NCI-H1436 (cell line): ENCODE results near the gene GTSF1L.
A peak's percentile ranks its signal among the peaks of the same experiment; 100 is the strongest.

ENCODE experiments used
- DNase-seq: peaks from one replicate; lab custom pipeline; 2025; lab: John Stamatoyannopoulos, UW

Gene GTSF1L

DNA sequence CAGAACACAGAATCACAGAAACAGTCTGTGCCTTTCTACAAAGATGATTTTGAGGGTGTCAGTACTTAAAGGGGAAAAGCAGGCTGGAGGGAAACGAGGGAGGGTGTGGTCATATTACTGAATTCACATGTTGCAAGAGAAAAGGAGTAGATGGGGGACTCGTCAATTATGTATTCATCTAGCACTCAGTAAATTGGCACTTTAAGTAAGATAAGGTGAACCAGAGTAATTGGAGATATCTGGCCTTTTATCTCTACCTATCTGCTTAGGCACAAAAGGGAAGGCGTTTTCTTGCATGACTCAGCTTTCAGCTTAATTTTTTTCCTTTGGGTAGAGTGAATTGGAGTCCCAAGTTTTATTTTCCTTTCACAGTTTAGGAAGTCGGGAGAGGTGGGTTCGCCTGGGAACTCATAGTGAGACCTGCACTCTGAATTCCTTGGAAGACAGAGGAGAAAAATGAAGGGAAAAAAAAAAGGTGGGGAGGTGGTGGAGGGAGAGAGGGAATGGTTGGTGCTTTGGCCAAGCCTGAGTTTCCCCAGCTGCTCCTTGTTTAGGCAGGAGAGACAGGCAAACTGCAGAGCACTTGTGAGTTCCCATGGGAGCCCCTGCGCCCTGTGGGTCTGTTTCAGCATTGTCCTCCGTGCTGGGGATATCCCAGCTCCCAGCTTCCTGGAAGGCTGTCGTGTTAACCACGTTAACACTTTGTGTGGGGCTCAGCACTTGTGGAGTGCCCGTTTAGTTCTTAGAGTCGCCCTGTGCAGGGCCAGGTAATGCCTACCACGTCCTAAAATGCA is 19.7 kb upstream of the GTSF1L start:
- peak; percentile 64 for DNase-seq

DNA sequence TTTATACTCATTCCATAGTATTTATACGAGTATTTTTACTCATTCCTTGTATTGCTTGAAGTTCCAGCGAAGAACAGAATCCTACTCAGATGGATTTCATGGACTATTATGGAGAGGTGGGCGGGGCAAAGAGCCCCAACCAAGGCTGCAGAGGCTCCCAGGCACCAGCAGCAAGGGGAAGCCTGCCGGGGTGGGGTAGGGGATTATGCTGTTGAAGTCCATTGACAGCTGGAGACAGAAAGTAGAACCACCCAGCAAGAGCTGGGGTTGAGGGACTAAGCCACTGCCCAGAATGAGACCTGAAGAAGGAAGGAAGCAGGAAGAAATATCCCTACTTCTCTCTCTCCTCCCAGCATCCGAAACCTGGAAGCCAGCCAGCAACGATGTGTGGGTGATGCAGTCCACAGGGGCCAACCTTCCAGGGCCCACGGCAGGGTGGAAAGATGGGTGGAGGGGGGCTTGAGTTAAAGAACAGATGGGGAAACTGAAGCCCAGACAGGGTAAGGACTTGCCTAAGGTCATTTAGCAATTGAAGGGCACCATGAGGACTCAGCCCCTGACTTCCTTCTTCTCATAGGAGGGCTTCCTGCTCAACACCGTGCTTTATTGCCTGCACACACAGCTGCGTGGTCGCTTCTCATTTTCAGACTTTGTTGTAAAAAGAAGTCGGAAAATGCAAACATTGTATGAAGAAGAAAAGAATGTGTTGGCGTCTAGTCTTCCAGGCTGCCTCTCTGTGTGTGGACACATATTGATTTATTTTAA is 18.3 kb upstream of the GTSF1L start:
- DNase-seq, result peak; percentile 9

DNA sequence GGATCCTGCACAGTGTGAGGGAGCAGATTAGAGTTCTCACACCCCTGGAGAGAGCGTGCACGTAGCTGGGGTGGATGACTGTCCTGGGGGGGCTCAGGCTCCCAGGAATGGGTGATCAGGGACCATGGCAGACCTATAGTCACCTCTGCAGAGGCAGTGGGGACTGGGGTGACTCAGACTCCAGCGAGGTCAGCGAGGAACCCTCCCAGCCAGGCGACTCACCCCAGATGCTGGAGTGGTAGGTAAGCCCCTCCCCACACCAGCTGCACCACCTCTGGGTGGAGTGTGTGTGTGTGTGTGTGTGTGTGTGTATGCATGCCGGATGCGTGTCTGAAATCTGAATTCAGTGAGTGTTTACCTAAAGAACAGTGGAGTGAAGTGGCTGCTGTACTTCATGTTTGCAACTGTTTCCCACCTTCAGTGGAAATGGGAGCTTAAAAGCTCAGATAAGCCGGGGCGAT is 17.4 kb upstream of the GTSF1L start:
- DNase-seq, result peak; percentile 42

DNA sequence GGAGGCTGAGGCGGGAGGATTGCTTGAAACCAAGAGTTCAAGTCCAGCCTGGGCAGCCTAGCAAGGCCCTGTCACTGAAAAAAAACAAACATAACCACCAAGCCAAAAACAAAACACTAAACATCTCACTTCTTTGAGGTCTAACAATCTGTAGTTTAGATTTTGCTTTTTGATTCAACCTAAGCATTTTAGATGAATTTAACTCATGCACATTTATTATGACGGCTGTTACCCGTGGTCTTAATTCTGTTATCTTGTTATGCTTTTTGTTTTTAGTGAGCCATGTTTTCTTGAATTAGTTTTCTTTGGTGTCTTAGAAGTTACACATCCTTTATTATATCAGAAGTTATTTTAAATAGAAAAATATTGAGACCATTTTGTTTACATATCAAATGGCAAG is 13.8 kb upstream of the GTSF1L start:
- no peak for DNase-seq

DNA sequence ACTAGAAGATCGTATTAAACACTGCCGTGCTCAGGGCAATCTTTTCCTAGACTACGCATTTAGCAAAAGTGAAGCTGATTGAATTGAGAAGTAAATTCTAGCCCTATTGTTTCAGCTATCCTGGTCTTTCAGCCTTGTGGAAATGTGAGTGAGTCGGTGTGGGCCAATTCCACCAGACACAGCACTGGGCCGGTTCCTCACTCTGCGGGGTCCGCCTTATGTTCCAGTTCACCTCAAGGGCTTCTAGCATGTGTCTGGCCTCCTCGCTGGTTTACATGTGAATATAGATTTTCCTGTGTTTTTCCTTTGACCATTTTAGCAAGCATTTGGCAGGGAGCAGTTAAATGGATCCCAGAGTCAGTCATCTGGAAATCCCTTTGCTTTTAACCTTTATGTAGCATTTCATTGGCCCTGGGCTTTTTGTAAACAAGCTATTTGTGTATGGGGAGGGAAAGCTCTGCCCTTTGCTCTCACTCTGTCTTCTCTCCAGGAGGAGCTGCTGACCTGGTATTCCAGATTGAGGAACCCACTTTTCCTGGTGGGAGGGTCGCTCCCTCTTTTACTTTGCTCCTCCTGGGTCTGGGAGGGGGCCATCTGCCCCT is 12.4 kb upstream of the GTSF1L start:
- DNase-seq, result no peak

DNA sequence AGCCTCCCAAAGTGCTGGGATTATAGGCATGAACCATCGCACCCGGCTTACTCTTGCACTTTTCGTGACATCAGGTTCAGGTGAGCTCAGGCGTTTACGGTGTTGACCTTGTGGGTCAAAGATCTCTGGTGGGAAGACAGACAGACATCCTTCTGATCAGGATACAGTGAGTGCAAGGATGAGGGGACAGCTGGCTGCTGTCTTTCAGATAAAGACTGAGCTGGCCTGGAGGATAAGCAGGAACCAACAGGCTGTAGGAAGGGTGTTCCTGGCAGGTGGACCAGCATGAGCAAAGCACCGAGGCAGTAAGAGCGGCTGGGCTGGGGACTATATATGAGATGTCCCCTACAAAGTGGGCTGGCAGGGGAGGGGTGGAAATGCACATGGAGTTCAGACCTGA is 11.1 kb upstream of the GTSF1L start:
- DNase-seq, result no peak

DNA sequence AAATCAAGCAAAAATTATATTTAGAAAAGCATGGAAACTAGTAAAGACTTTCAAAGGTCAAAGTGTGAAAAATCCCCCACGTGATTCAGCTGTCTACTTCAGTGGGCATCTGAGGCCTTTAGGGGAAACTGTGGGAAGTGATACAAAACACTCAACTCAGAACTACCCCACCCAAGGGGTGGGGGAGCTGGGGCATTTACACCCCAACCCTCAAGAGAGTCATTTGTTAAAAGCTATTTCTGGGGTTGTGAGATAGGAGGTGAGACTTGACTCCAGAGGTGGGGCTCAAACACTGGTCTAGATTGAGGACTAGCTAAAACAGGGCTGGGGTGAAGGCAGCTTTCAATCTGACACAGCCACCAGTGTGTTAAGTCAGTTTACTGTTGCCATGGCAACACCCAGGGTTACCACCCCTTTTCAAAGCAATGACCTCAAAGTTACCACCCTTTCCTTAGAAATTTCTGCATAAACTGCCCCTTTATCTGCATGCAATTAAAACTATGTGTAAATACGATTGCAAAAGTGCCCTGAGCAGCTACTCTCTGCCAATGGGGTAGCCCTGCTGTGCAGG is 9.9 kb upstream of the GTSF1L start:
- no peak for DNase-seq

DNA sequence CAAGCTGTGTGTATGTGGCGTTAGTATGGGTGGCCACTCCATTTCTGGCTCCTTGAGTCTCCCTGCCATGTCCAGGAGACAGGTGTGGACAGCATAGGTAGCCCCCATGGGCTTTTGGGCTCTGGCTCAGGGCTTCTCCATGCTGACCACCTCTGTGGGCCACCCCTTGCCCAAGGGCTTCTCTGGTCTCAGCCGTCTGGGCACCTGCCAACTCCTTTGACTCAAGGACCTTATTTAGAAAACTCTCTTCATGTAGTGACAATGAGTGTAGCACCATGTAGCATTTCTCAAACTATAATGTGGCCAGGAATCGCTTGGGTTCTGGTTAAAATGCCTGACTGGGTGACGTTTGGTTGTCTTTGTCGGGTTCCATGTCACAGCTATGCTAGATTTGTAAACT is 5.1 kb upstream of the GTSF1L start:
- DNase-seq, result no peak

DNA sequence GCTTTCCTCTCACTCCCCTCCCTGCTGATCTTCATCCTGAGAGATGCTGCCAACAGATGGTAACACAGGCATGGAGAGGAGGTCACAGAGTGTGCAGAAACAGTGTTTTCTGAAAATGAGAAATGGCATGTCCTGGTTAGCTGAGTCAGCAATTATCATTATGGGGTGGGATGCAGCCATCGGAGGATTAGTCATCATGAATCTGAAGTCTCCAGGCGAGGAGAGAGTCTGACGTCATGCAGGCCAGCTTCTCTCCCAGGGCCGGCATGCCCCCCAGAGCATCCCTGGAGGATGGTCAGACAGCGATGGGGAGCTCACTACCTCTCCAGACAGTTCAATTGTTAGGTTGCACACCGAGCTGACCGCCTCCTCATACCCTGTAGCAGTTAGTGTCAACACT is 4.7 kb upstream of the GTSF1L start:
- DNase-seq, result no peak

DNA sequence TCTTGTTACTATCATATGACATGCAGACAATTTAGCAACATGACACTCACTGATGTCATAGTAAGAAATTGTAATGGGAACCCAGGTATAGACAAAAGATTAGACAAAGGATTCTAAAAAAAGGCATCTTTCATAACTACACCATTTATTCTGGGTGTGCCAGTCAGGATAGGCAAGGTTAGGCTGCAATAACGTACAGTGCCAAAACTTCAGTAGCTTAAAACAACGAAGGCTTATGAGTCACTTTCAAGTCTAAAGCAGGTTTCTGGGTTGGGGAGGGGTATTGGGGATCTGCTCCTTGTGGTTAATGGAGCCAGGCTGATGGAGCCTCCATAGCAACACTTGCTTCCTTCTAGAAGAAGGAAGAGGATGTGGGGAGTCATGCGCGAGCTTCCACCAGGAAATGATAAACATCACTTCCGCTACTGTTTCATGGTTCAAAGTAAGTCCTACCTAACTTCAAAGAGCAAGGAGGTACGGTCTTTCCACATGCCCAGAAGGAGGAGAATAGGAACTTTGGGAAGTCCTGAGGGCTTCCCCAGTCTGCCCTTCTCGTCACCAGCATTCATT is 2.0 kb upstream of the GTSF1L start:
- no peak for DNase-seq

DNA sequence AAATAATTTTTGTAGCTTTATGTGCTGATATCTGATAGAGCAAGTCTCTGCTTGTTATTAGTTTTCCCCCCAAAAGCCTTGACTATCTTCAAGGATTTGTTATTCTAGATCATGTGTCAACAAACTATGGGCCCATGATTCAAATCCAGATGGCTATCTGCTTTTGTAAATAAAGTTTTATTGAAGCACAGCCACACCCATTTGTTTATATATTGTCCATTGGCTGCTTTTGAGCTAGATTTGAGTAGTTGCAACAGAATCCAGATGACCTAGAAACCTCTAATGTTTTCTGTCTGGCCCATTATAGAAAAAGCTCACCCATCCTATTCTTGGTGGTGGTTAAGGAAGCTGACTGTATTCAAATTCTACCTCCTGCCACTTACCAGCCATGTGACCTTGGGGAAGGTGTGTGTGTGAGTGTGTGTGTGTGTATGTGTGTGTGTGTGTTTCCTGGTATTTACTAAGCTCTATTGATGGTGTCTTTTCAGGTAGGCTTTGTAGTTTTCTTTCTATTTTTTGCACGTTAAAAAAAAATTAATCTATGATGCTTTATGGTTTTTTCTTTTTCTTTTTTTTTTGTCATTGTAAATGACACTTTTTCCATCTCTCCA is 1.3 kb upstream of the GTSF1L start:
- no peak for DNase-seq

DNA sequence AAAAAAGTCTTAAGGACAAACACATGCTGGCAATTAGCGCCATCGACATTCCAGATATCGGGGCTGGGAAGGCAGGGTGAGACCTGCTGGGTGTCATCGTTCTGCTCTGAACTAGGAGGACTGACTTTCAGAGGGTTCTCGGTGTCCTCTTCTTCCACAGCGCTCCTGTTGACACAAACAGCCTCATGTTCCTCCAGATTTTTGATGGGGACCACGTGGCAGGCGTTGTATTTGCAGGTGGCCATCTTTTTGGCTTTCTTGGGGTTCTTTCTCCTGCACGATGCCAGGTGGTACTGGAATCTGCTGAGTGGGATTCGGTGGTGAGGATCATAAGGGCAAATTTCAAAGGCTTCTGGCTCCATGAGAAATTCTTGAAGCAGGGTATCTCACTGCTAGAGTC is 469 bp downstream of the GTSF1L start:
- no peak for DNase-seq

DNA sequence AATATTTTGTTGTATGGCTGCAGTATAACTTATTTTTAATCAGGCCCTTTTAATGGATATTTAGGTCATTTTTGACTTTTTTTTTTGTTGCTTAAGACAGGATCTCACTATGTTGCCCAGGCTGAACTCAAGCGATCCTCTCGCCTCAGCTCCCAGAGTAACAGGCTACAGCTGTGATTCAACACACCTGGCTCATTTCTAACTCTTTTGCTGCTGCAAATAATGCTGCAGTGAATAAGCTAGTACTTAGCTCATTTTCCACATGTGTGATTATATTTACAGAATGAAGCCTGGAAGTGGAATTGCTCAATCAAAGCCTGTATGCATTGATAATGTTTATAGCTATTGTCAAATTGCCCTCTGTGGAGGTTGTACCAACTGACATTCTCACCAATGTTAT is 1.1 kb downstream of the GTSF1L start:
- DNase-seq, result no peak

DNA sequence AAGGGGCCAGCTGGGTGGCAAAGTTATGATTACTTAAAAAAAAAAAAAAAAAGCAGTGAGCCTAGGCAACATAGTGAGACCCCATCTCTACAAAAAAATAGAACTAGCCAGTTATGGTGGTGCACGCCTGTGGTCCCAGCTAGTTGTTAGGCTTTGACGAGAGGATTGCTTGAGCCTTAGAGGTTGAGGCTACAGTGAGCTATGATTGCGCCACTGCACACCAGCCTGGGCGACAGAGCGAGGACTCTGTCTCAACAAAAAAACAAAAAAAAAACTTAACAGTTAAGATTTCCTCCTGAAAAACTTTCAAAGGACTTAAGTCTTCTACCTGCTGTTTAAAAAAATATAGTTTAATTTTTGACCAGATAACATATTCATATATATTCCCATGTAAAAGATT is 2.4 kb downstream of the GTSF1L start:
- DNase-seq, result no peak

DNA sequence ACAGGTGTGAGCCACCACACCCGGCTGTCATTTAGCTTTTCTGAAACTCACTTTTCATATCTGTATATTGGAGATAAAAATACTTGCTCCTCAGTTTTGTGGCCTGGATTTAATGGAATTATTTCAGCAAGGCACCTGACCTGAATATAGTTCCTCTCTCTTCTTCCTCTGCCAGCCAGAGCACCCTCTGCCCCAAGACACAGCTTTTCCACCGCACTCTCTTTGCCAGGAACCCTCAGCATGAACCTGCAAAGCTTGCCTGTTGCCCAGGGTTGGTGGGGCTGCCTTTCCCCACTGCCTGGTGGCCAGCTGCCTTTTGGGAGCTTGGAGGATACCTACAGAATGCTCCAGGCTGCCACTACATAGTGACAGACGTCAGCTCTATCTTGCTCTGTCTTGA is 3.1 kb downstream of the GTSF1L start:
- DNase-seq, result no peak

DNA sequence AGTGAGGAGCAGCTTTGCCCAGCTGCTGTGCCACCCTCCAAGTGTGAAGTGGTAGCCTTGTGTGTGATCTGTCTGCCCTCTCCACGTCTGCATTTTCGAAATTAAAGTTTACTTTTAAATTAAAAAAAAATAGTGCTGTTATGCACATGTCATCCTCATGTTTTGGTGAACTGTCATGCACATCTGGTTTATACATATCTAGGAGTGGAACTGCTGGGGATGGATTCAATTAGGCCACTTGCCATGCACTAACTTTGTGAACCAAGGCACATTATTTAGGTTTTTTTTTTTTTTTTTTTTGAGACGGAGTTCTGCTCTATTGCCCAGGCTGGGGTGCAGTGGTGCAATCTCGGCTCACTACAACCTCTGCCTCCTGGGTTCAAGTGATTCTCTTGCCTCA is 3.6 kb downstream of the GTSF1L start:
- DNase-seq, result no peak

DNA sequence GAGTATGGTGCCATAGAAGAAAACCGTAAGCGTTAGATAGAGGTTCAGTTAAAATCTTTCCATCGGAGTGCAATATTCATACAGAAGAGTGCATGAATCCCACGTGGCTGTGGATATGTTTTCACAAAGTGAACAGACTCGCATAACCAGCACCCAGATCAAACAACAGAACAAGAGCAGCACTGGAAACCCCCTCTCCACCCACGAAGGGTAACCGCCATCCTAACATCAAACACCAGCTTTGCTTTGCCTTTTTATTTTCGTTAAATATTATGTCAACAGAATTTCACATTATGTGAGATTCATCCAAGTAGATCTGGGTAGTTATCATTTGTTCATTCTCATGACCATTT is 4.7 kb downstream of the GTSF1L start:
- no peak for DNase-seq

DNA sequence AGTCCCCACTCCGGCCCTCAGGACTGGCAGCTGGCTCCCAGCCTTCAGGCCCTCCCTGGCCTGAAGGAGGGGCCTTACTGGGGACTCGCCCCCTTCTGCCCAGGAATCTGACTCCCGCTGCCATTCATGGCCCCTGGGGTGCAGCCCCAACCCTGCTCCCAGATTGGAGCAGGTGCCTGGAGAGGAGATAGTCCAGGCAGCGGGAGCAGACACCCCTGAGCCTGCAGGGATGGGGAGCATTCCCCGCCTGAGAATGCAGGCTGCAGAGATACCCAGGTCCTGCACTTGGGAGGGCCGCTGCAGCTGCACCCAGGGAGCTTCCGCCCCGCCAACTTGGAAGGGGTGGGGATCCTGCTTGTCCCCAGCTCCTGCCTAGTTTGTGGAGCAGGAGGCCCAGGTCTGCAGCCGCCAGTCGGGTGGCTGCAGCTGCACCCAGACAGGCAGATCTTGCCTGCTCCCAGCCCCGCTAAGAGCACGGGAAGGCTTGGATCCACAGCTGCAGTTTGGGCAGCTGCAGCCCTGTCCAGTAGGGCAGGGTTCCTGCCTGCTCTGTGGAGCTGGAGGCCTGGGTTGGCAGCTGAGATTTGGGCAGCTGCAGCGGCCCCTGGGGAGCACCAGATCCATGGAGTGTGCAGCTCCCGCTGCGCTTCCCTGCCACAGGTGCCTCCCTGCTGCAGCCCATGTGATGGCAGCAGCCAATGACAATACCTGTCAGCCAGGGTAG is 5.2 kb downstream of the GTSF1L start:
- peak; percentile 49 for DNase-seq

DNA sequence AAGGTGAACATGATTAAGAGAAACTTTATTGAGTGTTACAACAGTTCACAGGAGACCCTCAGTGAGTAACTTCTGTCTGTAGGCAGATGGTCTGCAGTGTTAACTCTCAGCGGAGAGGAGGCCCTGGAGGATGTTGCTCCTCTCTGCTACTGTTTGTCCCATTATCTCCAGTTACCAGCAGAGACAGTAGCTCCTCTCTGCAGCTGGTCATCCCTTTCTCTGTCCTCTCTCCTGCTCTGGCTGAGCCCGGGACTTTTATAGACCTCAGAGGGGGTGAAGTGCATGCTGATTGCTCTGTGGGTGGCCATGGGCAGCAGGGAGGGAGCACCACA is 5.7 kb downstream of the GTSF1L start:
- DNase-seq, result no peak

DNA sequence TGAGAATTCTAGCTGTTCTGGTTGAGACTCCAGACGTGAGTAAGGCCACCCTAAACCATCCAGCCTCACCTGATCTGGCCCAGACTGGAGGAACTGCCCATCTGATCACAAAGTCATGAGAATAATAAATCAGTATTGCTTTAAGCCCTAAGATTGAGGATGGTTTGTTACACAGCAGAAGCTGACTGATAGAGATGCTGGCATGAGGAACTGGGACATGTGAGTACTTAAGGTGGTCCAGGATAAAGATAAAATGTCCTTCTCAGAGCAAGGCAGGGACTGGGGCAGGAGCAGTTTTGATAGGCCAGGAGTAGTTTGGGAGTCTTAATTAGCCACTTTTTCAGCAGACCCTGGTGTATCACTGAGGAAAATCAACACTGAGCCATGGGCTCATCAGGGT is 6.8 kb downstream of the GTSF1L start:
- no peak for DNase-seq

DNA sequence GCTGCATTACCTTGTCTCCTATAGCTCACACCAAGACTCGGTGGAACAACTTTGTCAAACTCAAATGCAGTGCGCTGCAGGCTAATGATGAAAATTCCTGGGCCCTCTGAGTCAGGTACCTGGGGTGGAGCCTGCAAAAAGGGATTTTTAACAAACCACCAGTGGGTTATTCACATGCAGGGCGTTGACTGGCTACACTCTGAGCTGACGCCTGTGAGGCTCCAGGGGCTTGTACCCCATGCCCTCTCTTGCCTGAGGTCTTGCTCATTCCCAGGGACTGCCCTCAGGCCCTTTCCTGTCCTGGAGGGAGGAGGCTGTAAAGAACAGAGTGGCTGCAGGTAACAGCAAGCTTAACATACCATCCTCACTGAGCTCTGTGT is 9.2 kb downstream of the GTSF1L start:
- DNase-seq, result no peak
